ENCODE data around the gene PERM1. TPM values are rescaled to one million over a fixed set of nuclear protein-coding genes. Genes with fewer than 3 reads are reported as not detected.
A peak's percentile ranks its signal among the peaks of the same experiment; 100 is the strongest.

PERM1 gene
- total and polyA plus RNA-seq, 9 of the 15 experiments (the other 6 are each of a cell fraction or from before 2014, with no cell fraction given) = not detected

DNA sequence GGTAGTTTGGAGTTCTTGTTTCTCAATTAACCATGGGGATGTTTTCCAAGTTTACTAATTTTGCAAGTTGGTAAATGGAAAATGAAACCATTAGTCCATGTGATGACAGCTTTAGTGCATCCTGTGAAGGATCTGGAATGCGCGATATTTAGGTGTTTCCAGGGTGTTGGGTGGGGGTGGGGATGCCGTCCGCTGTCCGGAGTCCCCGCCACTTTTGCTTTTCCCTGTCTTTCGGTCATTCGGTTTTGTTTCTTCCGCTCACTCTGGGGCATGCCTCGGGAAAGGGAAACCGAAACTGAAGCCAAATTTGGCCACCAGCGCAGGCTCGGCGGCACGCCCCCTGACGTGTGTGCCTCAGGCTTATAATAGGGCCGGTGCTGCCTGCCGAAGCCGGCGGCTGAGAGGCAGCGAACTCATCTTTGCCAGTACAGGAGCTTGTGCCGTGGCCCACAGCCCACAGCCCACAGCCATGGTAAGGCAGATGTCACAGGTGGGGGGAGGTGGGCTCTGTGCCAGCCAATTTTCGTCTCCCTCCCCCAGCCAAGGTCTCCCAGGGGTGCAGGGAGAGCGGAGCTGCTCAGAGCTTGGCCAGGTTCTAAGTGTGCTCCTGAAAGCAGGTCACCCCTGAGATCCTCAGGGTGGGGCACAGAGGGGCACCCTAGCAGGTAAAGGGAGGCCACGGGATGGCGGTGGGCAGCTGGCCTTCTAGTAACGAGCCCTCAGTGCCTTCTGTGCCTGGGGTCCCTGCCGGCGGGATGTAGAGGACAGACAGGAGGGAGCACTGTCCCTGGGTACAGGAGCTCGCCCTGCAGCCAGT lies 31.4 kb upstream of the PERM1 start, which contains the start of gene ISG15:
ISG15 (plus strand) TSS at position 393 of the 817 bp plus-strand sequence; CDS start at position 470, 77 bp downstream.
- H3K9me1 ChIP-seq (ENCODE audit: control insufficient read depth, insufficient read depth, low read length) = no peaks in the 10 kb centered on the region
- BruUV-seq (replicated peaks) = TSS peak; percentile 91
- peak within 1 kb of the TSS; percentile 50 for H3K4me3 ChIP-seq
- H4K20me1 ChIP-seq (replicated peaks; ENCODE audit: control insufficient read depth, insufficient read depth, low read length) = no peaks in the 10 kb centered on the region
- H3K4me2 ChIP-seq (ENCODE audit: insufficient read depth, low read length) = peak within 1 kb of the TSS; percentile 96
- FAIRE-seq = peak; percentile 96
- no peaks in the 10 kb centered on the region for H3K27me3 ChIP-seq (ENCODE audit: control insufficient read depth in 2 of 2, insufficient read depth in 2 of 2, low read length in 2 of 2)
- peak within 1 kb of the TSS; percentile 96 for H2AFZ ChIP-seq (ENCODE audit: low read depth, low read length)
- H3K9me3 ChIP-seq (replicated peaks; ENCODE audit: control insufficient read depth, insufficient read depth, low read depth, low read length) = no peaks in the 10 kb centered on the region
- peak; percentile 58 to 91 (median 68) for DNase-seq (ENCODE audit: extremely low read depth in 1 of 4, low spot score in 3 of 4)
- ATAC-seq = peak; percentile 94
- H3K4me1 ChIP-seq (replicated peaks in 1 of 2; ENCODE audit: control insufficient read depth in 2 of 2, insufficient read depth in 2 of 2, low read length in 2 of 2) = peaks cover 12 to 30% of the 10 kb centered on the region in 2 experiments
- H3K36me3 ChIP-seq (ENCODE audit: control insufficient read depth, insufficient read depth, low read length) = no peaks in the 10 kb centered on the region
- in situ Hi-C loops (cut with MboI) = no loop called here
- ChIA-PET POLR2A (interaction anchor here (1.0 to 2.3 kb wide), 6 partner anchors 9 to 49 kb away, joined by 4 to 16 read pairs (median 5); no protein-coding TSS in a partner anchor), CTCF (ENCODE audit: low intra/inter-chr PET ratio) (no interaction called here)
- peak within 1 kb of the TSS; percentile 83 for H3K27ac ChIP-seq (ENCODE audit: extremely low read depth, low read depth, low read length)
- intact Hi-C loops (cut with micrococcal nuclease) = no loop called here
- H3K9ac ChIP-seq (ENCODE audit: insufficient read depth in 1 of 2, low read depth in 2 of 2, low read length in 2 of 2) = peak within 1 kb of the TSS; percentile 70 to 95
- WGBS (ENCODE audit: insufficient coverage, low coverage, missing lambda C conversion rate) = 2% methylated on average over 24 of the region's 30 CpGs
- no peaks in the 10 kb centered on the region for H3K79me2 ChIP-seq (ENCODE audit: control insufficient read depth, insufficient read depth, low read length)
- TF ChIP-seq DPF2 (IDR thresholded peaks at IDR 0.05) = peak; percentile 85
- TF ChIP-seq, protein P1, sequence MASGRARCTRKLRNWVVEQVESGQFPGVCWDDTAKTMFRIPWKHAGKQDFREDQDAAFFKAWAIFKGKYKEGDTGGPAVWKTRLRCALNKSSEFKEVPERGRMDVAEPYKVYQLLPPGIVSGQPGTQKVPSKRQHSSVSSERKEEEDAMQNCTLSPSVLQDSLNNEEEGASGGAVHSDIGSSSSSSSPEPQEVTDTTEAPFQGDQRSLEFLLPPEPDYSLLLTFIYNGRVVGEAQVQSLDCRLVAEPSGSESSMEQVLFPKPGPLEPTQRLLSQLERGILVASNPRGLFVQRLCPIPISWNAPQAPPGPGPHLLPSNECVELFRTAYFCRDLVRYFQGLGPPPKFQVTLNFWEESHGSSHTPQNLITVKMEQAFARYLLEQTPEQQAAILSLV (tag; IDR thresholded peaks at IDR 0.05) = peak; percentile 89
- peak; percentile 61; the same call in 1 of the 2 replicates for TF ChIP-seq CHD2 (IDR thresholded peaks at IDR 0.05; ENCODE audit: low read depth, low read length)
- TF ChIP-seq ZC3H8 (IDR thresholded peaks at IDR 0.05) = 0 out of 2 replicates have a peak, but pooled peaks have one; percentile 43
- peak; percentile 19 for TF ChIP-seq ZFP36 (IDR thresholded peaks at IDR 0.05; ENCODE audit: low read depth, low read length, partially characterized antibody)
- peak; percentile 74; the same call in 1 of the 2 replicates for TF ChIP-seq LEF1 (IDR thresholded peaks at IDR 0.05)
- TF ChIP-seq ZNF165 (CRISPR knock-in tag; IDR thresholded peaks at IDR 0.05; ENCODE audit: borderline replicate concordance) = no peak
- no peak for TF ChIP-seq RBM22 (IDR thresholded peaks at IDR 0.05; ENCODE audit: low read depth, low read length, poor library complexity, severe bottlenecking)
- TF ChIP-seq, protein P2, sequence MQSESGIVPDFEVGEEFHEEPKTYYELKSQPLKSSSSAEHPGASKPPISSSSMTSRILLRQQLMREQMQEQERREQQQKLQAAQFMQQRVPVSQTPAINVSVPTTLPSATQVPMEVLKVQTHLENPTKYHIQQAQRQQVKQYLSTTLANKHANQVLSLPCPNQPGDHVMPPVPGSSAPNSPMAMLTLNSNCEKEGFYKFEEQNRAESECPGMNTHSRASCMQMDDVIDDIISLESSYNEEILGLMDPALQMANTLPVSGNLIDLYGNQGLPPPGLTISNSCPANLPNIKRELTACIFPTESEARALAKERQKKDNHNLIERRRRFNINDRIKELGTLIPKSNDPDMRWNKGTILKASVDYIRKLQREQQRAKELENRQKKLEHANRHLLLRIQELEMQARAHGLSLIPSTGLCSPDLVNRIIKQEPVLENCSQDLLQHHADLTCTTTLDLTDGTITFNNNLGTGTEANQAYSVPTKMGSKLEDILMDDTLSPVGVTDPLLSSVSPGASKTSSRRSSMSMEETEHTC (IDR thresholded peaks at IDR 0.05) = no peak
- peak; percentile 91 to 94; a peak in 2 of 4 replicates for TF ChIP-seq SIN3A (IDR thresholded peaks at IDR 0.05; ENCODE audit: borderline replicate concordance in 2 of 2, control insufficient read depth in 1 of 2, low read depth in 2 of 2, low read length in 2 of 2)
- TF ChIP-seq EP300 (IDR thresholded peaks at IDR 0.05; ENCODE audit: low read length) = peak; percentile 17
- TF ChIP-seq FOXM1 (IDR thresholded peaks at IDR 0.05; ENCODE audit: low read depth) = peak; percentile 85; the same call in 1 of the 2 replicates
- no peak for TF ChIP-seq FOXM1 (CRISPR knock-in tag; IDR thresholded peaks at IDR 0.05; ENCODE audit: low read depth)
- TF ChIP-seq, protein P3, sequence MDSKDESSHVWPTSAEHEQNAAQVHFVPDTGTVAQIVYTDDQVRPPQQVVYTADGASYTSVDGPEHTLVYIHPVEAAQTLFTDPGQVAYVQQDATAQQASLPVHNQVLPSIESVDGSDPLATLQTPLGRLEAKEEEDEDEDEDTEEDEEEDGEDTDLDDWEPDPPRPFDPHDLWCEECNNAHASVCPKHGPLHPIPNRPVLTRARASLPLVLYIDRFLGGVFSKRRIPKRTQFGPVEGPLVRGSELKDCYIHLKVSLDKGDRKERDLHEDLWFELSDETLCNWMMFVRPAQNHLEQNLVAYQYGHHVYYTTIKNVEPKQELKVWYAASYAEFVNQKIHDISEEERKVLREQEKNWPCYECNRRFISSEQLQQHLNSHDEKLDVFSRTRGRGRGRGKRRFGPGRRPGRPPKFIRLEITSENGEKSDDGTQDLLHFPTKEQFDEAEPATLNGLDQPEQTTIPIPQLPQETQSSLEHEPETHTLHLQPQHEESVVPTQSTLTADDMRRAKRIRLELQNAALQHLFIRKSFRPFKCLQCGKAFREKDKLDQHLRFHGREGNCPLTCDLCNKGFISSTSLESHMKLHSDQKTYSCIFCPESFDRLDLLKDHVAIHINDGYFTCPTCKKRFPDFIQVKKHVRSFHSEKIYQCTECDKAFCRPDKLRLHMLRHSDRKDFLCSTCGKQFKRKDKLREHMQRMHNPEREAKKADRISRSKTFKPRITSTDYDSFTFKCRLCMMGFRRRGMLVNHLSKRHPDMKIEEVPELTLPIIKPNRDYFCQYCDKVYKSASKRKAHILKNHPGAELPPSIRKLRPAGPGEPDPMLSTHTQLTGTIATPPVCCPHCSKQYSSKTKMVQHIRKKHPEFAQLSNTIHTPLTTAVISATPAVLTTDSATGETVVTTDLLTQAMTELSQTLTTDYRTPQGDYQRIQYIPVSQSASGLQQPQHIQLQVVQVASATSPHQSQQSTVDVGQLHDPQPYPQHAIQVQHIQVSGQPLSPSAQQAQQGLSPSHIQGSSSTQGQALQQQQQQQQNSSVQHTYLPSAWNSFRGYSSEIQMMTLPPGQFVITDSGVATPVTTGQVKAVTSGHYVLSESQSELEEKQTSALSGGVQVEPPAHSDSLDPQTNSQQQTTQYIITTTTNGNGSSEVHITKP (IDR thresholded peaks at IDR 0.05; ENCODE audit: partially characterized antibody) = peak; percentile 63
- TF ChIP-seq GATA2 (CRISPR knock-in tag; IDR thresholded peaks at IDR 0.05) = no peak
- TF ChIP-seq STAG1 (CRISPR knock-in tag; IDR thresholded peaks at IDR 0.05; ENCODE audit: borderline replicate concordance) = peak; percentile 19; the same call in 1 of the 2 replicates
- TF ChIP-seq NCOA1 (IDR thresholded peaks at IDR 0.05; ENCODE audit: low read depth) = peak; percentile 85

Data from K562 (cell line).